OCI-LY7 (cell line): ENCODE measurements around the gene TBC1D4. TPM values are rescaled to one million over a fixed set of nuclear protein-coding genes. Genes with fewer than 3 reads are reported as not detected.

Experiments
- BruUV-seq: library from RNA; stranded (reverse); fragments of 400-500 nt; replicated peaks from 2 replicates; lab custom pipeline; 2021; lab: Mats Ljungman, UMichigan
- CTCF ChIA-PET: fragments of 300-600 bp; sonication (Branson Sonifier 250); formaldehyde crosslinking; loops from one replicate; lab custom pipeline; 2022; ENCODE audit warnings: antibody characterized with exemption; ENCODE audit not compliant: unreplicated experiment; lab: Charles Lee
- POLR2A ChIA-PET: fragments of 300-600 bp; sonication (Branson Sonifier 250); formaldehyde crosslinking; loops from one replicate; lab custom pipeline; 2022; ENCODE audit warnings: antibody characterized with exemption; lab: Charles Lee
- DNase-seq: peaks from one replicate; pipeline ENCODE4 v3.0.0-alpha.2; 2015; ENCODE audit warnings: low spot score
- H2AFZ ChIP-seq: fragments of 200-600 bp; sonication (generic), shearing (Covaris generic); 2 replicates; pipeline ENCODE4 v1.6.1; 2014; ENCODE audit warnings: mild to moderate bottlenecking, antibody characterized with exemption, low read length, moderate library complexity
- H3K27ac ChIP-seq: fragments of 200-600 bp; sonication (generic); 2 replicates; pipeline ENCODE4 v1.5.1; 2014; ENCODE audit warnings: mixed run types, low read depth, mild to moderate bottlenecking, moderate library complexity, low read length, inconsistent platforms; ENCODE audit not compliant: poor library complexity, severe bottlenecking
- H3K36me3 ChIP-seq: fragments of 200-600 bp; sonication (generic); 2 replicates; pipeline ENCODE4 v1.6.1; 2014; ENCODE audit warnings: mild to moderate bottlenecking, antibody characterized with exemption, low read length, moderate library complexity, mixed read lengths; ENCODE audit not compliant: insufficient read depth
- H3K4me1 ChIP-seq: fragments of 200-600 bp; sonication (generic); 2 replicates; pipeline ENCODE4 v1.5.1; 2014; ENCODE audit warnings: mild to moderate bottlenecking, low read length; ENCODE audit not compliant: insufficient read depth, poor library complexity, severe bottlenecking
- H3K4me2 ChIP-seq: fragments of 200-600 bp; sonication (generic); 2 replicates; pipeline ENCODE4 v1.6.1; 2014; ENCODE audit warnings: mild to moderate bottlenecking, low read length
- H3K4me3 ChIP-seq: fragments of 200-600 bp; sonication (generic); 2 replicates; pipeline ENCODE4 v1.5.1; 2014; ENCODE audit warnings: mild to moderate bottlenecking, low read depth, low read length; ENCODE audit not compliant: poor library complexity, severe bottlenecking
- H3K79me2 ChIP-seq: fragments of 200-600 bp; sonication (generic); 2 replicates; pipeline ENCODE4 v1.6.1; 2016; ENCODE audit warnings: low read depth, mild to moderate bottlenecking, low read length, moderate library complexity, mixed read lengths; ENCODE audit not compliant: insufficient read depth
- H3K9me2 ChIP-seq: fragments of 200-600 bp; sonication (generic); 2 replicates; pipeline ENCODE4 v1.6.1; 2016; ENCODE audit warnings: mild to moderate bottlenecking, low read length, mixed read lengths; ENCODE audit not compliant: insufficient read depth
- H3K9me3 ChIP-seq: fragments of 200-600 bp; sonication (generic); 2 replicates; pipeline ENCODE4 v1.6.1; 2014; ENCODE audit warnings: mild to moderate bottlenecking, mixed run types, low read length, mixed read lengths
- H4K20me1 ChIP-seq: fragments of 200-600 bp; sonication (generic); 2 replicates; pipeline ENCODE4 v1.6.1; 2014; ENCODE audit warnings: mild to moderate bottlenecking, antibody characterized with exemption, low read length, moderate library complexity, mixed read lengths; ENCODE audit not compliant: insufficient read depth
- CTCF ChIP-seq: fragments of 200-600 bp; sonication (generic); conservative IDR thresholded peaks from 2 replicates; pipeline ENCODE4 v1.5.1; 2014; ENCODE audit warnings: mild to moderate bottlenecking, antibody characterized with exemption, low read length, moderate library complexity, mixed read lengths
- EZH2phosphoT487 ChIP-seq: fragments of 200-600 bp; sonication (generic); IDR thresholded peaks from 2 replicates; pipeline ENCODE4 v1.6.1; 2018; ENCODE audit warnings: low read depth, borderline replicate concordance, mild to moderate bottlenecking, mixed run types, antibody characterized with exemption, low read length, moderate library complexity, mixed read lengths
- intact Hi-C: fragments of 100-400 bp; cut with micrococcal nuclease; formaldehyde crosslinking; loops from one replicate; pipeline ENCODE4 v1.10.0; 2022; ENCODE audit not compliant: unreplicated experiment
- total RNA-seq, 2 experiments: library from RNA; depleted of rRNA in 1 of 2; stranded (reverse); fragments of >200 nt in 1 of 2; shearing (Covaris generic) in 1 of 2; gene quantifications; 2 replicates each; pipeline ENCODE4 v1.2.3, GENCODE V29; 2014 to 2022

TBC1D4 gene
- total RNA-seq, 2 experiments from 2014 or later = 21.7 to 24.3 TPM

DNA sequence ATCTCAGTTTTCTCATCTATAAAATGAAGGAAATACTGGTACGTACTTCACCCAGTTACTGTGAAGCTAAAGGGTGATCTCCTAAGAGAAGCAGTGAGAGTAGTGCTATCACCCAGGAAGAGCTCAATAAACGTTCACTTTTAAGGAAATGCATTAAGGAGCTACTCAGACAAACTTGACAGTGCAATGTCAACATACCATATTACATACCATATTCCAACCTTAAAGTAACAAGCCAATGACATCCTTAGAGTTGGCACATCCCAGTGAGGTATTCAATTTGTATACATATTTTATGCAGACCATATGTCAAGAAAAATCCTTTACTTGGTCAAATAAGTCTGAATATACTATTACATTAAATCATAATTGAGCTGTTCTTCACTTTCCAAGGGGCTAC, 7.0 kb downstream of the TBC1D4 start:
- TF ChIP-seq EZH2phosphoT487 (no peak), CTCF (no peak)
- H4K20me1 ChIP-seq = peaks cover 26% of the 10 kb centered on the region
- ChIA-PET CTCF (no interaction called here), POLR2A (interaction anchor here (0.7 to 1.3 kb wide), 4 partner anchors 16 to 1540 kb away, joined by 3 to 5 read pairs (median 4); no protein-coding TSS in a partner anchor)
- H3K79me2 ChIP-seq = peaks cover 58% of the 10 kb centered on the region
- peaks cover 27% of the 10 kb centered on the region for H3K36me3 ChIP-seq
- intact Hi-C loops = no loop called here
- BruUV-seq = no TSS peak
- H3K4me3 ChIP-seq = no peak overlapping the region
- DNase-seq = no peak
- H2AFZ ChIP-seq = no peak overlapping the region
- no peak overlapping the region for H3K27ac ChIP-seq
- no peak overlapping the region for H3K4me2 ChIP-seq
- H3K4me1 ChIP-seq = peaks cover 24% of the 10 kb centered on the region
- no peaks in the 10 kb centered on the region for H3K9me3 ChIP-seq
- no peaks in the 10 kb centered on the region for H3K9me2 ChIP-seq

DNA sequence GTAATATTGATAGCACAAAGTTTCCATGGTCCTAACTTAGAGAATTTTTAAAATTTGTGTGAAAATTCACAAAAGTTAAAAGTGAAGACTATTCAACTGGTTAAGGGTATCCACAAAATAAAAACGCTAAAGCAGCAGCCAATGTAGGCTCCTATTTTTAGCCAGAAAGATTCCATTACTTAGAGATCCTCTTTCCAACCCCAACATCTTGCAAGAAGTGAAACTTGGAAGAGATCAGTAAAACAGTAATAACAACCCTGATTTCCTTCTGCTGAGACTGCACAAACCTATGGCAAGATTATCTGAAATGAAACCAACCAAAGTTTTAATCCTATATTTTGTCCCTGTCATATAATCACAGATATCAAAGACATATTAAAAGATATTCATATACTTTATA, 8.5 kb downstream of the TBC1D4 start:
- peaks cover 21% of the 10 kb centered on the region for H3K36me3 ChIP-seq
- TF ChIP-seq CTCF = no peak
- TF ChIP-seq EZH2phosphoT487 = no peak
- no peak overlapping the region for H2AFZ ChIP-seq
- H3K4me1 ChIP-seq = peaks cover 10% of the 10 kb centered on the region
- H4K20me1 ChIP-seq = peaks cover 16% of the 10 kb centered on the region
- no peak overlapping the region for H3K4me2 ChIP-seq
- BruUV-seq = no TSS peak
- CTCF ChIA-PET = no interaction called here
- H3K9me3 ChIP-seq = no peaks in the 10 kb centered on the region
- POLR2A ChIA-PET = interaction anchor here (0.7 to 0.9 kb wide), 2 partner anchors 12 to 27 kb away, joined by 3 to 5 read pairs; no protein-coding TSS in a partner anchor
- no peak overlapping the region for H3K27ac ChIP-seq
- H3K79me2 ChIP-seq = peaks cover 49% of the 10 kb centered on the region
- H3K9me2 ChIP-seq = no peaks in the 10 kb centered on the region
- no peak overlapping the region for H3K4me3 ChIP-seq
- DNase-seq = no peak
- intact Hi-C loops = no loop called here

GRCh38 chr13:75470676-75471075, 11.3 kb downstream of the TBC1D4 start:
- H3K9me3 ChIP-seq = no peaks in the 10 kb centered on the region; the same call in 1 of the 2 replicates
- H3K4me2 ChIP-seq = no peak overlapping the region
- H3K9me2 ChIP-seq = no peaks in the 10 kb centered on the region
- no peak for TF ChIP-seq EZH2phosphoT487
- no peaks in the 10 kb centered on the region; the same call in 1 of the 2 replicates for H4K20me1 ChIP-seq
- no peaks in the 10 kb centered on the region for H3K4me1 ChIP-seq
- CTCF ChIA-PET = no interaction called here
- POLR2A ChIA-PET = interaction anchor here (2.0 kb wide), 1 partner anchor 9 kb away, joined by 6 read pairs; no protein-coding TSS in a partner anchor
- peaks cover 16% of the 10 kb centered on the region for H3K36me3 ChIP-seq
- intact Hi-C loops = no loop called here
- no TSS peak for BruUV-seq
- DNase-seq = no peak
- H2AFZ ChIP-seq = no peak overlapping the region
- no peak overlapping the region for H3K4me3 ChIP-seq
- no peak overlapping the region for H3K27ac ChIP-seq
- peaks cover 28% of the 10 kb centered on the region for H3K79me2 ChIP-seq
